GM15510 (cell line): Measurements from ENCODE around the gene TRIP6.

ENCODE experiments used
- POLR2A ChIP-seq: IDR thresholded peaks from 3 replicates; pipeline ENCODE4 v1.6.1; 2011; ENCODE audit warnings: borderline replicate concordance; ENCODE audit not compliant: insufficient read length; ENCODE audit errors: extremely low read depth

TRIP6 gene

DNA sequence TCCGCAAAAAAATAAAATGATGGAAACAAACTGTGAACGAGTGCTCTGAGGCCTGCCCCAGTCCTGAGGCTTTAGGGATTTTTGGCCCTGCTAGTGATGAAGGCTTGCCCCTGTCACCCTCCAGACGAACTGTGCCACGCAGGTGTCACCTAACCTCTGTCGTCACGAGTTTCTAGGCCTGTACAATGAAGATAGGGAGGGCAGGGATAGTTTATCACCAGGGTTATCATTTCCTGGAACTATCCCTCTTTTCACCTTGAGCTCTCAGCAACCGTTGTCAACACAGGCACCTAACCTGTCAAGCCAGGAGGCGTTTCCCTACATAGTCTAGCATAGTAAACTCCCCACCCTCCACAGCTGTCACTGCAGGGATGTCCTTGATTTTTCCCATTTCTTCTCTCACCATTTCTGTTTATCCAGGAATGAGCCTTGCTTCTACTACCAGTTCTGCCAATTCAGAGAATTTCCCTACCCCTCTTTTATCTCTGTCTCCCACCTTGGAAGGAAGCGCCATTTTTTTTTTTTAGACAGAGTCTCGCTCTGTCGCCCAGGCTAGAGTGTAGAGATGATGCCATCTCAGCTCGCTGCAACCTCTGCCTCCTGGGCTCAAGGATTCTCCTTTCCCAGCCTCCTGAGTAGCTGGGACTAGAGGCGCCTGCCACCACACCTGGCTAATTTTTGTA is 30.7 kb downstream of the TRIP6 start:
- TF ChIP-seq POLR2A: no peak

- no peak for TF ChIP-seq POLR2A
Observed at GRCh38 chr7:100899432-100899831, 32.2 kb downstream of the TRIP6 start.

DNA sequence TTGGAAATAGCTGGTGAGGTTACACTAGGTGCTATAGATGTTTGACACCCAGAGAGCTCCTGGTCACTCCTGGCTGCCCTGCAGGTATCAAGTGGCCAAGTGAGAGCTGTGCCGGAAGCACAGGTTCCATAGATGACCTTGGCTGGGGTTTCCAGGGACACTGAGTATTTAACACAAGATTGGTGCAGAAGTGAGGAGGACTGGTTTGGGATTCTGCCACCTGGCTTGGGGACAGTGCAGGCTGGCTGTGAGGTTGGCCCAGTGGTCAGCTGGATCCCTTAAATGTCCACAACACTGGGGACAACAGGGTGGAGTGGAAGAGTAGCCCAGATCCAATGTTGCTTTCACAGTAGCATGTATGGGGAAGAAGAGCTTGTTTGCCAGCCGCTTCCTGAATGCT is 33.8 kb downstream of the TRIP6 start:
- TF ChIP-seq POLR2A: no peak

GRCh38 chr7:100901921-100902332 is 34.7 kb downstream of the TRIP6 start:
- TF ChIP-seq POLR2A: no peak

GRCh38 chr7:100902638-100903037 is 35.5 kb downstream of the TRIP6 start:
- TF ChIP-seq POLR2A: no peak

GRCh38 chr7:100908512-100908911 is 41.3 kb downstream of the TRIP6 start:
- no peak for TF ChIP-seq POLR2A

DNA sequence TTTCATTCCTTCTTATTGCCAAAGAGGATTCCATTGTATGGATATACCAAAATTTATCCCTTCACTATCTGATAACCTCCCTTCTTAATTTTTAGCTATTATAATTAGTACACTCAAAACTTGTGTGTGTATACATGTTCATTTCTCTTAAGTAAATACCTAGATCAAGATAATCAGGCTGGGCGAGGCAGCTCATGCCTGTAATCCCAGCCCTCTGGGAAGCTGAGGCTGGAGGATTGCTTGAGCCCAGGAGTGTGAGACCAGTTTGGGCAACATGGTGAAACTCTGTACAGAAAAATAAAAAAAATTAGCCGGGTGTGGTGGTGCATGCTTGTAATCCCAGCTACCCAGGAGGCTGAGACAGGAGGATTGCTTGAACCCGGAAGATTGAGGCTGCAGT is 44.3 kb downstream of the TRIP6 start:
- no peak for TF ChIP-seq POLR2A

DNA sequence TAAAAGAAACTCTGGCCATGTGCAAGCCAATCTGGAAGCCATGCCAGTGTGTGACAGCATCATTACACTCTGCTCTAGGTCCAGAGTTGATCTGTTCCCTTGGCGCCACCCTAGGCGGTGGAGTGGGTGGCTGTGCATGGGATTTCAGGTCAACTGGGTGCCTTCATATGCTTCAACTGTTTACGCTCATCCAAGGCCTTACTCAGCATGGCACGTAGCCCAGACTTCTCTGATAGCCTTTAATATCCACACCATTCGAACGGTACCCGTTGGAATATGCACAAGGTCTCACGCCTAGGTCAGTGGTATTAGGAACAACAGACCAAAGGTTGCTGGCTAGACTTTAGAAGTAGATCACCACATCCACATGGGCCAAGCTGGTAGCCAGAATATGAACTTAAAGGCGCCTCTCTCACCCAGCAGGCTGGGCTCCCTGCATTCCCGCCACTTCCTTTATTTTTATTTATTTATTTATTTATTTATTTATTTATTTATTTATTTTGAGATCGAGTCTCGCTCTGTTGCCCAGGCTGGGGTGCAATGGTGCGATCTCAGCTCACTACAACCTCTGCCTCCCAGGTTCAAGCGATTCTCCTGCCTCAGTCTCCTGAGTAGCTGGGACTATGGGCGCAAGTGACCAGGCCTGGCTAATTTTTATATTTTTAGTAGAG is 47.2 kb downstream of the TRIP6 start:
- TF ChIP-seq POLR2A: no peak

DNA sequence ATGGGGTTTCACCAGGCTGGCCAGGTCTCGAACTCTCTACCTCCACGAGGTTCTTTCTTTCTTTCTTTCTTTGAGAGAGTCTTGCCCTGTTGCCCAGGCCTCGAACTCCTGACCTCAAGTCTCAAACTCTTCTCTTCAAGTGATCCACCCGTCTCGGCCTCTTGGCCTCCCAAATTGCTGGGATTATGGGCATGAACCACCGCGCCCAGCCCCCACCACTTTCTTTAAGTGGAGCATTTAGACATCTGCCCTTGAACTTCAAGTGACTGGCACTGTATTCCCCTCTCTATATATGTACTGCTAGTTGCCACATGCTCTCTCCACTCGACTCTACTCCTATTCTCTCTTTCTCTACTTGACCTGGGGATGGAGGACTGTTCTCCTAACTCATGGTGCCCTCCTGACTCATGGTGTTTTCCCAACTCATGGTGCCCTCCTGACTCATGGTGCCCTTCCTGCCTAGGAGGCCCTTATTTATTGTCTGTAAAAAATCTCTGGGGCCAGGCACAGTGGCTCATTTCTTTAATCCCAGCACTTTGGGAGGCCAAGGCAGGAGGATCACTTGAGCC is 47.8 kb downstream of the TRIP6 start:
- no peak for TF ChIP-seq POLR2A

- TF ChIP-seq POLR2A: no peak
Observed at GRCh38 chr7:100921039-100921438, 53.9 kb downstream of the TRIP6 start.
